HCT116 (cell line): Measurements from ENCODE around the gene ZNHIT2.

Experiments
- CTCF ChIP-seq, 3 experiments: fragments of 200-600 bp in 1 of 3; sonication (generic) in 1 of 3; IDR thresholded peaks in 2 of 3; conservative IDR thresholded peaks in 1 of 3; 2 replicates each; pipeline ENCODE4 v1.5.1; 2012 to 2017; ENCODE audit warnings: low read depth in 2 of 3, low read length in 2 of 3, antibody characterized with exemption in 1 of 3, borderline replicate concordance in 1 of 3, control low read depth in 1 of 3, mild to moderate bottlenecking in 1 of 3, mixed read lengths in 1 of 3, mixed run types in 1 of 3, moderate library complexity in 1 of 3; ENCODE audit not compliant: insufficient read depth in 1 of 3
- EZH2 ChIP-seq: fragments of 200-600 bp; sonication (generic); IDR thresholded peaks from 2 replicates; pipeline ENCODE4 v1.6.1; 2017; ENCODE audit warnings: antibody characterized with exemption, mixed run types
- MAX ChIP-seq: IDR thresholded peaks from 2 replicates; pipeline ENCODE4 v1.6.1; 2012
- POLR2A ChIP-seq: IDR thresholded peaks from 2 replicates; pipeline ENCODE4 v1.7.0; 2011; ENCODE audit warnings: borderline replicate concordance; ENCODE audit not compliant: insufficient read depth, insufficient read length; ENCODE audit errors: extremely low read depth
- POLR2AphosphoS5 ChIP-seq: IDR thresholded peaks from 2 replicates; pipeline ENCODE4 v1.6.1; 2011; ENCODE audit warnings: mild to moderate bottlenecking, low read depth, low read length, moderate library complexity
- RAD21 ChIP-seq: IDR thresholded peaks from 2 replicates; pipeline ENCODE4 v1.6.1; 2012; ENCODE audit warnings: low read depth, mild to moderate bottlenecking
- REST ChIP-seq: IDR thresholded peaks from 2 replicates; pipeline ENCODE4 v1.6.1; 2012; ENCODE audit warnings: low read depth

- TF ChIP-seq EZH2 (no peak), CTCF (IDR thresholded peaks at IDR 0.05 in 2 of 3, conservative IDR thresholded peaks at IDR 0.05 in 1 of 3; ENCODE audit: borderline replicate concordance in 1 of 3, insufficient read depth in 1 of 3, low read depth in 2 of 3, low read length in 2 of 3) (no peak), RAD21 (no peak), POLR2A (no peak), REST (no peak), MAX (no peak), POLR2AphosphoS5 (no peak)
These were observed 32.1 kb downstream of the ZNHIT2 start for GRCh38 chr11:65085446-65085845.
